ENCODE results near the gene ESRRB.

Gene ESRRB

DNA sequence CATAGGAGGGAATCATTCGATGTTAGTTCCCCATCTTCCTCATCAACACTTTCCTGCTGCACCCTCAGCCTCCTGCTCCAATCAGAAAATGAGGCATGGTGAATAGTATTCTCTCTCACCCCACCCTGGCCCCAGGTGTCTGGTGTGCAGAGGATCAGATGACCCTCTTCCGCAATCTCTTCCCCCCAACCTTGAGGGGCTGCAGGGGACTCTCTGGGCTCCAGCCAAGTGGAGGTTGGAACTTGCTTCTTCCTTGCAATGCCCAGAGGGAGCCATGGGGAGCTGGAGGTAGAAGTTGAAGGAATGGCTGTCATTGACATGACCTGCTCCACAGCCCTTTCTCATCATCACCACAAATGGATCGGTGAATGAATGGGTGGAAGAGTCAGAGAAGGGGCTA lies 20.2 kb upstream of the ESRRB start:
- H3K9me3 ChIP-seq (ENCODE audit: control insufficient read depth in 1 of 2, low read length in 2 of 2) = no peaks in the 10 kb centered on the region
- H3K4me3 ChIP-seq (ENCODE audit: low read depth in 1 of 2, low read length in 2 of 2) = no peak overlapping the region
- no peaks in the 10 kb centered on the region for H3K36me3 ChIP-seq (ENCODE audit: control insufficient read depth in 1 of 2, insufficient read depth in 2 of 2, low read length in 2 of 2)
- no peaks in the 10 kb centered on the region for H3K27me3 ChIP-seq (ENCODE audit: low read depth, low read length)
- H3K4me1 ChIP-seq (ENCODE audit: control insufficient read depth in 1 of 2, insufficient read depth in 2 of 2, low read length in 2 of 2) = no peaks in the 10 kb centered on the region
- no peak overlapping the region for H3K27ac ChIP-seq (ENCODE audit: low read length)

DNA sequence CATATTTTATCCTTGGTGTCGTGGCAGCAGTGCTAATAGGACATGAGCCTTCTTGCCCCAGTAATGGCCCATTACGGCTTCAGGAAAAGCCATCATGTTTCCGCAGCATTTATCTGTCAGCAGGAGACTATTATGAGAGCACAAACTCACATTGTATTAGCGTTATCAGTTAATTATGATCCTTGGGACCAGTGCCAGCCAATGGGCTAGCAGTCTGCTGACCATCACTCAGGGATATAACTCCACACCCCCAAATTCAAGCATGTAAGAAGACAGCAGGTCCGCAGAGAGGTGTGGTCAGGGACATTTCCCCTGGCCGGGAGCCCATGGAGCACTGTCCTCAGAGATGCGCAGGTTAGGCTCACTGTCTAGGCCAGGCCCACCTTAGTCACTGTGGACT lies 4.9 kb upstream of the ESRRB start:
- Histone ChIP-seq H3K27me3 (ENCODE audit: low read depth, low read length) (peaks cover 9% of the 10 kb centered on the region), H3K9me3 (ENCODE audit: control insufficient read depth in 1 of 2, low read length in 2 of 2) (no peaks in the 10 kb centered on the region), H3K4me1 (ENCODE audit: control insufficient read depth in 1 of 2, insufficient read depth in 2 of 2, low read length in 2 of 2) (peaks cover 0 to 3% of the 10 kb centered on the region in 2 donors), H3K36me3 (ENCODE audit: control insufficient read depth in 1 of 2, insufficient read depth in 2 of 2, low read length in 2 of 2) (no peaks in the 10 kb centered on the region), H3K4me3 (ENCODE audit: low read depth in 1 of 2, low read length in 2 of 2) (no peak overlapping the region), H3K27ac (ENCODE audit: low read length) (no peak overlapping the region)

GRCh38 chr14:76373456-76373855 lies 2.5 kb upstream of the ESRRB start:
- H3K27ac ChIP-seq (ENCODE audit: low read length) = no peak overlapping the region
- peaks cover 0 to 15% of the 10 kb centered on the region in 2 donors for H3K4me1 ChIP-seq (ENCODE audit: control insufficient read depth in 1 of 2, insufficient read depth in 2 of 2, low read length in 2 of 2)
- H3K9me3 ChIP-seq (ENCODE audit: control insufficient read depth in 1 of 2, low read length in 2 of 2) = no peaks in the 10 kb centered on the region
- no peak overlapping the region for H3K4me3 ChIP-seq (ENCODE audit: low read depth in 1 of 2, low read length in 2 of 2)
- H3K36me3 ChIP-seq (ENCODE audit: control insufficient read depth in 1 of 2, insufficient read depth in 2 of 2, low read length in 2 of 2) = no peaks in the 10 kb centered on the region
- H3K27me3 ChIP-seq (ENCODE audit: low read depth, low read length) = peaks cover 31% of the 10 kb centered on the region

DNA sequence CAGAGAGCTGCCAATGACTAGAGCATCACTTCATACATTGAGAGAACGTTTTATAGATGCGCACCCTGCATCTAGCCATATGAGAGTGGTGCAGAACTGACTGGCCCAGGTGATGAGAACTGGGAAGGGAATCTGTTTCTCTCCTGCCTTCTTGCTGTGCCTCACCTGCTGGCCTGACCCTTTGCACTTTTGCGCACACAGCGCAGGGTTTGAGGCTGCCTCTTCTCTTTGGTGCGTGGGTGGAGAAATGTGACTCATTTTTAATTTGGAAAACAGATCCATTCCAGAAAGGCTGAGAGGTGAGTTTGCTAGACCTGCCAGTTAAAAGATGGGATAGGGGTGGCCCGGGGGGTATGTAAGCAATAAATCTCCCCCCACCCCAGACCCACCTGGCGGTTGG lies 453 bp upstream of the ESRRB start:
- no peaks in the 10 kb centered on the region for H3K36me3 ChIP-seq (ENCODE audit: control insufficient read depth in 1 of 2, insufficient read depth in 2 of 2, low read length in 2 of 2)
- no peak overlapping the region for H3K27ac ChIP-seq (ENCODE audit: low read length)
- no peaks in the 10 kb centered on the region for H3K9me3 ChIP-seq (ENCODE audit: control insufficient read depth in 1 of 2, low read length in 2 of 2)
- peaks cover 0 to 15% of the 10 kb centered on the region in 2 donors for H3K4me1 ChIP-seq (ENCODE audit: control insufficient read depth in 1 of 2, insufficient read depth in 2 of 2, low read length in 2 of 2)
- no peak overlapping the region for H3K4me3 ChIP-seq (ENCODE audit: low read depth in 1 of 2, low read length in 2 of 2)
- H3K27me3 ChIP-seq (ENCODE audit: low read depth, low read length) = peaks cover 44% of the 10 kb centered on the region

- Histone ChIP-seq H3K4me3 (ENCODE audit: low read depth in 1 of 2, low read length in 2 of 2) (peak overlapping the region; percentile 21 to 52), H3K36me3 (ENCODE audit: control insufficient read depth in 1 of 2, insufficient read depth in 2 of 2, low read length in 2 of 2) (no peaks in the 10 kb centered on the region), H3K27ac (ENCODE audit: low read length) (no peak overlapping the region), H3K9me3 (ENCODE audit: control insufficient read depth in 1 of 2, low read length in 2 of 2) (no peaks in the 10 kb centered on the region), H3K27me3 (ENCODE audit: low read depth, low read length) (peaks cover 44% of the 10 kb centered on the region), H3K4me1 (ENCODE audit: control insufficient read depth in 1 of 2, insufficient read depth in 2 of 2, low read length in 2 of 2) (peaks cover 0 to 15% of the 10 kb centered on the region in 2 donors)
Observed at GRCh38 chr14:76376409-76376877, 506 bp downstream of the ESRRB start.

- no peak overlapping the region for H3K27ac ChIP-seq (ENCODE audit: low read length)
- no peaks in the 10 kb centered on the region for H3K9me3 ChIP-seq (ENCODE audit: control insufficient read depth in 1 of 2, low read length in 2 of 2)
- peaks cover 44% of the 10 kb centered on the region for H3K27me3 ChIP-seq (ENCODE audit: low read depth, low read length)
- H3K4me3 ChIP-seq (ENCODE audit: low read depth in 1 of 2, low read length in 2 of 2) = peak overlapping the region; percentile 18 to 52
- no peaks in the 10 kb centered on the region for H3K36me3 ChIP-seq (ENCODE audit: control insufficient read depth in 1 of 2, insufficient read depth in 2 of 2, low read length in 2 of 2)
- H3K4me1 ChIP-seq (ENCODE audit: control insufficient read depth in 1 of 2, insufficient read depth in 2 of 2, low read length in 2 of 2) = peaks cover 0 to 15% of the 10 kb centered on the region in 2 donors
Observed at GRCh38 chr14:76376878-76377734, 1.2 kb downstream of the ESRRB start.

DNA sequence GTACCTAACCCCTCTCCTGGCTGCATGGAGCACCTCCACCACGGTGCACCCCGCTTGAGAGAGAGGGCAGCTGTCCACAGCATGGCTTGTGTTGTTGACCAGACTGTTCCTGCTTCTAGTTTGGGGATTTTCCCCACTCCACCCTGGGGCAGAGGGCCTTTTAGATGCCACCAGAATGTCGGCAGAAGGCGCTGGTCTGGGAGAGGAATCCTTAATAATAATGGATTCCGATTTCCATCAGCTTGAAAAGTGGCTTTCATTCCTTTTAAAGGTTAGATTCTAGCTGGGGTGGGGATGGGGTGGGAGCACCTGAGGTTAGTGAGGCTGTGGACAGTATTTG lies 1.8 kb downstream of the ESRRB start:
- peak overlapping the region in 1 of 2 donors; percentile 52 for H3K4me3 ChIP-seq (ENCODE audit: low read depth in 1 of 2, low read length in 2 of 2)
- H3K27me3 ChIP-seq (ENCODE audit: low read depth, low read length) = peaks cover 44% of the 10 kb centered on the region

GRCh38 chr14:76380991-76381390 lies 5.1 kb downstream of the ESRRB start:
- Histone ChIP-seq H3K27me3 (ENCODE audit: low read depth, low read length) (peaks cover 39% of the 10 kb centered on the region), H3K4me1 (ENCODE audit: control insufficient read depth in 1 of 2, insufficient read depth in 2 of 2, low read length in 2 of 2) (peaks cover 0 to 13% of the 10 kb centered on the region in 2 donors), H3K4me3 (ENCODE audit: low read depth in 1 of 2, low read length in 2 of 2) (no peak overlapping the region), H3K36me3 (ENCODE audit: control insufficient read depth in 1 of 2, insufficient read depth in 2 of 2, low read length in 2 of 2) (no peaks in the 10 kb centered on the region), H3K27ac (ENCODE audit: low read length) (no peak overlapping the region), H3K9me3 (ENCODE audit: control insufficient read depth in 1 of 2, low read length in 2 of 2) (no peaks in the 10 kb centered on the region)

More for the DNA sequence above, 1.8 kb downstream of the ESRRB start:
- no peak overlapping the region for H3K27ac ChIP-seq (ENCODE audit: low read length)
- no peaks in the 10 kb centered on the region for H3K36me3 ChIP-seq (ENCODE audit: control insufficient read depth in 1 of 2, insufficient read depth in 2 of 2, low read length in 2 of 2)
- no peaks in the 10 kb centered on the region for H3K9me3 ChIP-seq (ENCODE audit: control insufficient read depth in 1 of 2, low read length in 2 of 2)
- H3K4me1 ChIP-seq (ENCODE audit: control insufficient read depth in 1 of 2, insufficient read depth in 2 of 2, low read length in 2 of 2) = peaks cover 0 to 15% of the 10 kb centered on the region in 2 donors

GRCh38 chr14:76381817-76382494 lies 6.0 kb downstream of the ESRRB start:
- Histone ChIP-seq H3K27me3 (ENCODE audit: low read depth, low read length) (peaks cover 34% of the 10 kb centered on the region), H3K36me3 (ENCODE audit: control insufficient read depth in 1 of 2, insufficient read depth in 2 of 2, low read length in 2 of 2) (no peaks in the 10 kb centered on the region)

GRCh38 chr14:76382495-76382832 lies 6.5 kb downstream of the ESRRB start:
- no peak overlapping the region for H3K4me3 ChIP-seq (ENCODE audit: low read depth in 1 of 2, low read length in 2 of 2)
- no peaks in the 10 kb centered on the region for H3K4me1 ChIP-seq (ENCODE audit: control insufficient read depth in 1 of 2, insufficient read depth in 2 of 2, low read length in 2 of 2)
- H3K36me3 ChIP-seq (ENCODE audit: control insufficient read depth in 1 of 2, insufficient read depth in 2 of 2, low read length in 2 of 2) = no peaks in the 10 kb centered on the region
- no peak overlapping the region for H3K27ac ChIP-seq (ENCODE audit: low read length)
- H3K27me3 ChIP-seq (ENCODE audit: low read depth, low read length) = peaks cover 34% of the 10 kb centered on the region
- no peaks in the 10 kb centered on the region for H3K9me3 ChIP-seq (ENCODE audit: control insufficient read depth in 1 of 2, low read length in 2 of 2)

More at GRCh38 chr14:76381817-76382494, 6.0 kb downstream of the ESRRB start:
- Histone ChIP-seq H3K4me3 (ENCODE audit: low read depth in 1 of 2, low read length in 2 of 2) (no peak overlapping the region), H3K4me1 (ENCODE audit: control insufficient read depth in 1 of 2, insufficient read depth in 2 of 2, low read length in 2 of 2) (peaks cover 0 to 3% of the 10 kb centered on the region in 2 donors), H3K27ac (ENCODE audit: low read length) (no peak overlapping the region), H3K9me3 (ENCODE audit: control insufficient read depth in 1 of 2, low read length in 2 of 2) (no peaks in the 10 kb centered on the region)

- Histone ChIP-seq H3K4me1 (ENCODE audit: control insufficient read depth in 1 of 2, insufficient read depth in 2 of 2, low read length in 2 of 2) (no peaks in the 10 kb centered on the region), H3K27me3 (ENCODE audit: low read depth, low read length) (peaks cover 13% of the 10 kb centered on the region), H3K9me3 (ENCODE audit: control insufficient read depth in 1 of 2, low read length in 2 of 2) (no peaks in the 10 kb centered on the region), H3K27ac (ENCODE audit: low read length) (no peak overlapping the region), H3K36me3 (ENCODE audit: control insufficient read depth in 1 of 2, insufficient read depth in 2 of 2, low read length in 2 of 2) (no peaks in the 10 kb centered on the region), H3K4me3 (ENCODE audit: low read depth in 1 of 2, low read length in 2 of 2) (no peak overlapping the region)
Observed at GRCh38 chr14:76385435-76385834, 9.5 kb downstream of the ESRRB start.
